GM19467 (cell line): Measurements from ENCODE around the gene COTL1.
"Not testable (repeated sequence)": the region's sequence is repeated elsewhere in the genome, so short reads cannot be mapped to it uniquely, and the experiment has no call there.

Experiments
- ATAC-seq: cut with Tn5 transposase; IDR thresholded peaks from one replicate; pipeline ENCODE4 v1.9.1; 2021; ENCODE audit warnings: mild to moderate bottlenecking, moderate library complexity; ENCODE audit not compliant: unreplicated experiment

COTL1 gene

DNA sequence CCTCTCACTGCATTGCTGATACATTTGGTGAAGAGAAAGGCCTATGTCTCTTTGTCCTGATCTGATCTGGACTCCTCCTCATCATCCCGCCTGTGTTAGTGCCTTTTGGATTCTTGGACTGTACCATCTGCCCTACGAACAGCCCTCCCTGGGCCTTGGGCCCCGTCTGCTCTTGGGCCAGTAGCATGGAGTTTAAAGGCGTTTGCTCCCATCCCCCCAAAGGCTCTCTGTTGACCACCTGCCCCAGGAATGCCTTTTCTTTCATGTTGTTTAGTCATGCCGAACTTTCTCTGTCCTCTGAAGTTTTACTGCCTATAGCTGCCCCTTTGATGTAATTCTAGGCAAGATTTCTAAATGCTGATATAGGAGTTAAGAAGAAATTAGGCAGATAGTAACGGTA, 82.5 kb downstream of the COTL1 start:
- no peak for ATAC-seq

DNA sequence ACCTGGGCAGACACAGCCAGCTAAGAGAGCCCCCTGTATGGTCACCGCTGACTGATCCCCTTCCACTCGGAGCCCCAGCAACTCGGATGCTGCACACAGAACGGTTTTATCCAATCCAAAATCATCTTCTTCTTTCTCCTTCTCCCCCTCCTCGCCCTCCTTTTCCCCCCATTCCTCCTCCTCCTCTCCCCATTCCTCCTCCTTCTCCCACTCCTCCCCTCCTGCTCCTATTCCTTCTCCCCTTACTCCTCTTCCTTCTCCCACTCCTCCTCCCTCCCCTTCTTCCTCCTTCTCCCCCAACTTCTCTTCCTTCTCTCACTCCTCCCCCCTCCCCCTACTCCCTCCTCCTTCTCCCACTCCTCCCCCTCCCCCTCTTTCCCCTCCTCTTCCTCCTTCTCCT, 83.1 kb downstream of the COTL1 start:
- no peak for ATAC-seq

DNA sequence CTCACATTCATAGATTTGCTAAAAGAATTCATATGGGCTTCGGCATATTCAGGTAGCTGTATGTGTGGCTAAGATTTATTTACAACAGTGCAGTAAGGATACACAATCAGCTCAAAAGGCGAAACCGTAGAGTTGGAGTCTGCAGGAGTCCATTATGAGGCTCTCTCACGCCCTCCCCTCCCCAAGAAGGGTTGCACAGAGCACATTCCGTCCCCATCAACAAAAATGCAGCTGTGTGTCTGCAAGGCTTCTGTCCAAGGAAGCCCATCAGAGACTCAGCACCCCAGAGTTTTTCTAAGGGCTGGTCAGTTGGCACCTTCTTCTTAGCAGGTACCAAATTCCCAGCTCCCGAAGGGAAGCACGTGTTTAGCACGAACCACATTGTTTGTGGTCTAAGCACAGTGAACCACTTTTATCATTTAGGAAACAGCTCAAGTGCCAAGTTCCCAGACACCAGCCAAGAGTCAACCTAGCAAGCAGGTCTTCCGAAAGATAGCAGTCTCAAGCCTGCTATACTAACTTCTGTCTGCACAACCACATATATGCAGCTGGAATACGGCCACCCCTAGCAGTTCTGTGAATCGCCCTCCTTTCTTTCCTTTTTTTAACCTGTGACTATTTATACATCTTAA, 84.9 kb downstream of the COTL1 start:
- no peak for ATAC-seq

DNA sequence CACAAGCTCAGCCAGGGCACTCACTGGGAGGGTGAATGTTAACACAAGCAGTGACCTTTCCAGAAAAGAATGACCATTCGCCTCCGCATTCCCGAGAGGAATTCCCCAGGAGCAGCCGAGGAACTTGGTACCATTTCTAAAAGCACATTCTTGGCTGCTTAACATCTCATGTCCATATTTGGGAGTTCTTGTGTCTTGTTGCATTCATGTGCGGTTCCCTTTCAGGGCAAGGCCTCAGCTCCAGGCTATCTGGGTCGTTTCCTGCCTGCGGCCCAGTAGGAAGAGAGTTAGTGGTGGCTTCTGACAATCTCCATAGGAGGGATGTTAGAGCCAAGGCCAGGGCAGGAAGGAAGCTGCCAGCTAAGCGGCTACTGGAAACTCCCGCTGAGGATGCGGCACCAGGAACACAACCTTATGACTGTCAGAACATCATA, 85.6 kb downstream of the COTL1 start:
- no peak for ATAC-seq

DNA sequence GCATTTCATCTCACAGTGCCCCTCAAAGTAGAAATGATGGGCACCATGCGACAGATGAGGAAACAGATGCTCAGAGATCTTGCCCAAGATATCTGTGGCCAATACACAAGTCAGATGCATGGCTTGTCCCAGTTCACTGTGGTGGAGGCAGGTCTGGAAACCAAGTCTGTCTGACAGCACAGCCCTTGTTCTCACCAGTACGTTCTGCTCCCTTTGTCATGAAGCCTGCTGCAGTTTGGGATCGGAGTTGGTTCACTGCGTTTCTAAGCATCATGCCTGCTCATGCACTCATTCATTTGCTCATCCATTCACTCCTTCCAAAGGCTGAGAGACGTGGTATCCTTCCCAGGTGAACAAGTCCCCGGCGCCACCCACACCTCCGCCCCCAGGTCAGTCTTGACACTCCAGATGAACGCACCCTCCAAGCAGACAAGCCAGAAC, 86.2 kb downstream of the COTL1 start:
- no peak for ATAC-seq

DNA sequence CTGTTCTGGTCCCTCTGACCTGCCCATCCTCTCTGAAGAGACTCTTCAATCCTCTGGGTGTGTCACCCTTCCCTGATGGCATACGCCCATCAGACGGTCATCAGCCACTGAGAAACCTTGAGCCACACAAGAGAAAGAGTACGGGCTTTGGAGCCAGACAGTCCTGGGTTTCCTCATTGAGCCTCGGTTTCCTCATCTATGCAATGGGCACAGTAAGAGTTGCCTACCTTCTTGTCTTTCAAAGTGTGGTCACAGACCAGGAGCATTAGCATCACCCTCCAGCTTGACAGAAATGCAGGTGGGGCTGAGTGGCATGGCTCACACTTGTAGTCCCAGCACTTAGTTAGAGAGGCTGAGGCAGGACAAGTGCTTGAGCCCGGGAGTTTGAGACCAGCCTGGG, 87.3 kb downstream of the COTL1 start:
- no peak for ATAC-seq

DNA sequence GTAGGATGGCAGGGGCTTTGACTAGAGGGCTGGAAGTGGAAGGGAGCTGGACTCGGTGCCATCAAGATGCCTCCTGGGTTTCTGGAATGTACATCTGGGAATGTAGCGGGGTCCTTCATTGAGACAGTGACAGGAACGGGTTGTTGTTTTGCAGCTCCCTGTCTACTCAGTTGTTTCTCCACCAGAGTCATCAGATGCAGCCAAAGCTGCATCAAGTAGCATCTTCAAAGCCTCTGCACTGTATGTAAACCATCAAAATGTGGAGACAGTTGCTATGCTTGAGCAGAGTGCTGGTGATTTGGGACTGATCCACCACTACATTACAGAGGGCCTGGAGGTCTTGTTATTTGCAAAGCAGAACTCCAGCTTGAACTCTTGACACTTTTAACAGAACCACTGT, 88.3 kb downstream of the COTL1 start:
- ATAC-seq = no peak

DNA sequence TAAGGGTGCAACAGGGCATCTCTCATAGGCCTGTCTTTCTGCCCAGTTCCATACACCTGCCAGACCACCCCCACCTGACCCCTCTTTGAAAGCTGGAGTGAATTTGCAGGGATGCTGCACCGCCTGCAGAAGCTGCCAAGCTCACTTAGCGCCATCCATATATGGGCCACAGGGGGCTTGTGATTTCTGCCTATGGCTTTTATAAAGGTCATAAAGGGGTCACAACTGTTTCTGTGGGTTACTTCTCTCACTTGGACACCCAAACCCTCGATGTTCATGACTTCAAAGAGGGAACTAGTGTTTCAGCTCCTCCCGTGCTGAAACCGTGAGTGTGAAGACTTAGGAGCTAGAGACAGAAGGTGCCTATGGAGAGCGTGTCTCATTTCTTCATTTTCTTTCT, 89.6 kb downstream of the COTL1 start:
- ATAC-seq = no peak

DNA sequence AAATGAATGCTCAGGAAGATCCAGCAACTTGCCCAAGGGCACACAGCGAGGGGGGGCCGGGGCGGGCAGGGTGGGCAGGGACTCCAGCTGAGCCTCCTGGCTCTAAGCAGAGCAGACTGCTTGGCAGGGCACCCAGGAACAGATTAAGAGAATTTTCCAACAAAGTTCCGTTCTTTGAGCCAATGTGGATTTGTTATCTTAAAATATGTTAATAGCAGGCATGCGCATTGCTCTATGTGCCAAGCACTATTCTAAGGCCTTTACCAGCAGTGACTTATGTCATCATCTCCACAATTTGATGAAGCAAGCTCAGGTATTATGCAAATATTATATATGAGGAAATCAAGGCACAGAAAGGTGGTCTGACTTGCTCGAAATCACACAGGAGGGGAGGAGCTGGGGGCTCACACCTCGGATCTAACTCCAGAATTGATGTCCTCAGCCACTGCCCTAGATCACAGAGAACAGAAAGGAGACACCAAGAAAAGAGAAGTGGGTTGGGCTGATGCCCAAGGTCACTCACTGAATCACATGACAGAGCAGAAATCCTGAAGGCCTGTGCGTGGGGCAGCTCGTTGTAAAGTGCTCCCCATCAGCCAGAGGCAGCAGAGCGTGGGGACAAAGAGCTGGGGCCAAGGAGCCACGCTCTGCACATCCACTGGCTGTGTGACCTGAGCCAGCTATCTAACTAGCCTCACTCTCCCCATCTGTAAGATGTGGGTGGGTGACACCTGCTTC, 90.2 kb downstream of the COTL1 start:
- ATAC-seq = no peak

DNA sequence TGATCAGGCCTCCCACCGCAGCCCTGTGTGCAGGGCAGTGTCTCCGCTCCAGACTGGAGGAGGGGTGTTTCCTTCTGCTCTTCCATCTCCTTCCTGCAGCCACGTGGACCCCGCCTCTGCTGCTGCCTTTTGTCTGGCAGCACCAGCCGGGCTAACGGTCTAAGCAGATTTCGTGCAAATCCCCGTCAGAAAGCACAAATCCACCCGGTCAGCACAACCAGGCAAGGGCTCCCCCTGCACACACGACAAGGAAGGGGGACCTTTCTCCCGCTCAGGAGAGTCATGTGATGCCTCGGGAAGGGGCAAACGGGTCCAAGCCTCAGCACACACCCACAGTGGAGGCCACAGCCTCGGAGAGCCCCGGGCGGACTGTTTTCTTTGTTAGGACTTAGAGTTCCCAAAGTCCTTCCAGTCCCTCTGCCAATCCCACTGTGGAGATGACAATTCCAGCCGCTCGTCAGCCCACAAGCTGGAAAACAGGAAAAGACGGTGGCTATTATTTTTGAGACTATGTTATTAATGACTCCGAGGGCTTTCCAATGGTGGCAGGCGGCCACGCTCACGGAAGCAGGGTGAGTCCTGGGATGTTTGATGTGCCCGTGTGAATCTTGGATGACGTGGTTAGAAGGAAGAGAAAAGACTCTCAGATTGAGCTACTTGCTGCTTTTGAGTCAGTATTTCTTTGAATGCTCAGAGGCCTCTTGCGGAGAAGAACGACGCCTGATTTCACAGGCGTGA, 90.9 kb downstream of the COTL1 start:
- ATAC-seq = no peak

DNA sequence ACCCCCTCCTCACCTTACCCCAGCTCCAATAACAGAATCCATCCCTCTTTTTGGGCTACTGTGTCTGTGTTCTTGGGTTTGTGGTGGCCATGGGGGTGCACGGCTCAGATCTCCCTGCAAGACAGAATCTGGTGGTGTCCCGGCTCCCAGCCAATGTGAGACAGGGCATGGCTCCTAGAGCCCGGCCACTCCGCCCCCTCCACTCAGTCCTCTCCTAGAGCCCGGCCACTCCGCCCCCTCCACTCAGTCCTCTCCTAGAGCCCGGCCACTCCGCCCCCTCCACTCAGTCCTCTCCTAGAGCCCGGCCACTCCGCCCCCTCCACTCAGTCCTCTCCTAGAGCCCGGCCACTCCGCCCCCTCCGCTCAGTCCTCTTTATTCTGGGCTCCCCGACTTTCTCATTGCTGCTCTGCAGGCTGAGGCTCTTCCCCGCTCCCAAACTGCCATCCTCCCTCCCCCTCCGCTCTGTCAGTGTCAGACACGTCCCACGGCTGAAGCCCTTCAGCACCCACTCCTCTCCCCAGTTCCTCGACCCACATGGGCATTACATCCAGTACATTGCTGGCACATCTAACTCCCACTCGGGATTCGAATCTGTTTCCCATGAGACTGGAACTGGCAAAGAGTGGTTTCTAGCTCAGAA, 92.8 kb downstream of the COTL1 start:
- ATAC-seq = not testable (repeated sequence)

DNA sequence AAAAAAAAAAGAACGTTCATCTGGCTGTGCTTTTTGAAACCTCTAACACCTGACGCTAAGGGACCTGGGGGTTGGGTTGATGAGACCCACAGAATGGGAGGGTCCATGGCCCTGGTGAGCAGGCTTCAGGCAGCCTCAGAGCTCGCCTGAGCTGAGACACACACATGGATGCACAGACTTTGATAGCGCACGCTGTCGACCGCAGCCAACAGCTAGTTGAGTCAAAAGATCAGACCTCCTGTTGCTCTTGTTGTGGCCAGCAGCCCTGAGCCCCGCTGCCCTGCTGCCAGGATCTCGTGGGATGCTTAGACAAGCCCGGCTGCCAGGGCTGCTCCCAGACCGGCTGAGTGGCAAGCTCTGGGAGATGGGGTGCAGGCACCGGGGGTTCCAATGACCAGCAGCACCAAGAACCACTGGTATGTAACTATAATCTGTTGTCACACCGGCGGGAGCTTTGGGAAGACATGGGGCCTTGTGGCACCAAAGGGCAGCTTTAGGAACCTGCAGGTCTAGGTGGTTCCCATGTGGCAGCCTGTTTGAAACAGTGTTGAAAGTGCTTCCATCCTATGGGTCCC, 93.4 kb downstream of the COTL1 start:
- ATAC-seq = no peak

DNA sequence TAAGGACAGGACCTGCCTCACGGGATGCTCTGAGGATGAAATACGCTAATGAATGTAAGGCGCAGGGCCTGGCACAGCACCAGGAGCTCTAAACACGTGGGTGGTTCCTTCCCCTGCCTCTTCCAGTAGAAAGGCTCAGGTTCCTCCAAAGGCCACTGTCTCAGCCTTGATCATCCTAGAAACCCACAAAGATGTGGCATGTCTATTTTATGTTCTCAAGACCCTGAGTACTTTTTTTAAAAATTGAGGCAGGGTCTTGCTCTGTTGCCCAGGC, 96.4 kb downstream of the COTL1 start:
- no peak for ATAC-seq

DNA sequence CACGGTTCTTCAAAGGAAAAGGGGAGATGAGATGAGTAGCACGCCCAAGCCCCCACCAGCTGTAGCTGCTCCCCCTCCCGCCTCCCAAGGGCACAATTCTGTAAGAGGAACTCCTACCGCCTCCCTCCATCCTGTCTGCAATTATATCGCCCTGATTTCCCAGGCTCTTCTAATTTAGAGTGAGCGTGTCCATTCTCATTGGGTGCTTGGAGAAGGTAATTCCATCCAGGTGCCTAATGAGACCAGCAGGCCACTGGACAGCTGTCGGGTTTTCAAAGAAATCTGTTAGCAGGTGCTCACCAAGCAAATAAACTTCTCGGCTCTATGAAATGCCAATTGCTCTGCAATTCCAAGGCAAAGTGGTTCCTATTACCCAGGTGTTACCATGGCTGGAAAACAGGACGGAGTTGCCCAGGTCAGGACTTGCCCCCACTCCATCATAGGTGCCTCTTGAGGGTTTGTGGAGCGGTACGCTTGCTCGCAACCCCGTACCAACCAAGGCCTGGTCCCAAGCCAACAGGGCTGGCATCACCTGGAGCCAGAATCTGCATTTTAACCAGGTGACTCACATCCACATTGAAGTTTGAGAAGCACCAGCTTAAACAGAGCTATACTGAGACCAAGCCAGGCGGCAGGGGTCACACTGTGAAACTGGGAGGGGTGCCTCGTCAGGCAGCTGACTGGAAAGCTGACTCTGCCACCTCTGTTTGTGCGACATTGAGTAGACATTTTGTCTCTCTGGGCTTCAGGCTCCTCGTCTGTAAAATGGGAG, 97.0 kb downstream of the COTL1 start:
- no peak for ATAC-seq

DNA sequence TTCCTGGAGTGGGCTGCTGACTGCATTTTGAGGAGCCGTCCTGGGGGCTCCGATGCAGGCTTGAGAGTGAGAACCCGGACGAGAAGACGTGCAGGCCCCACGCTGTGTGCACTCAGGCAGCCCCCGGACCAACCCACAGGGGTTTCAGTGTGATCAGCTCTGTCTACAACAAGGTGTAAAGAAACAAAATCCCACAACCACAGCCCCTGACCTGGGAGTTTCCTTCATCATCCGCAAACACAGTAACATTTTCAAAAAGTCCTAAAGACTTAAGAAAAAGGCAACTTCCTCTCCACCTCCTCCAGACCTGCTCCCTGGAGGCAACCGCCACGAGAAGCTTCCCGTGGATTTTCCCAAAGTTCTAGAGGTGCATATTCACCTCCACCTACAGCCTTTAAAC, 98.0 kb downstream of the COTL1 start:
- no peak for ATAC-seq

DNA sequence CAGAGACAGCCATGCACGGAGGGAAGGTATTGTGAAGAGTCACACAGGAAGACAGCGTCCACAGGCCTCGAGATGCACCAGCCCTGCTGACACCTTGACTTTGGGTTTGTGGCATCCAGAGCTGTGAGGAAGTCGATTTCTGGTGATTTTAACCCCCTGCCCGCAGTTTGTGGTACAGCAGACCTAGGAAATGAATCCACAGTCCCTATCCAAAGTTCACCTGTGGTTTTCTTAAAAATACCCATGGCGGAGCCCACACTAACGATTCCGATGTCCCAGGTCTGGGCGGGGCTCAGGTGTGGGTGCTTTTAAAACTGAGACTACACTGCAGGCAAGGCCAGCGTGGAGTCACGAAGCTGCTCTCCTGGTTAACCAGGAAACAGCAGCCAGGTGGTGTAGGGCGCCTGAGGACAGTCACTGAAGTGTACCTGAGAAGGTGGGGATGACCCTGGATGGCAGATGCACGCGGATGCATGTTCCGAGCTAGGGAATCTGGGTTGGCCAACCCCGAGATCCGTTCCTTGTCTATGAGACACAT, 99.0 kb downstream of the COTL1 start:
- ATAC-seq = no peak

DNA sequence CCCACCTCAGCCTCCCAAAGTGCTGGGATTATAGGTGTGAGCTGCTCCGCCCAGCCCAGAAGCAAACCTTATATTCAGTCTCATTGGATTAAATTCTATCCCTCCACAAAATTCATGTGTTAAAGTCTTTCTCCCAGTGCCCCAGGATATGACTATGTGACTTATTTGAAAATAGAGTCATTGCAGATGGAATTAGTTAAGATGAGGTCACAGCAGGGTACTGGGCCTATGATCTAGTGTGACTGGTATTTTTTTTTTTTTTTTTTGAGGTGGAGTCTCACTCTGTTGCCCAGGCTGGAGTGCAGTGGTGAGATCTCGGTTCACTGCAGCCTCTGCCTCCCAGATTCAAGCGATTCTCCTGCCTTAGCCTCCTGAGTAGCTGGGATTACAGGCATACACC, 99.7 kb downstream of the COTL1 start:
- not testable (repeated sequence) for ATAC-seq

DNA sequence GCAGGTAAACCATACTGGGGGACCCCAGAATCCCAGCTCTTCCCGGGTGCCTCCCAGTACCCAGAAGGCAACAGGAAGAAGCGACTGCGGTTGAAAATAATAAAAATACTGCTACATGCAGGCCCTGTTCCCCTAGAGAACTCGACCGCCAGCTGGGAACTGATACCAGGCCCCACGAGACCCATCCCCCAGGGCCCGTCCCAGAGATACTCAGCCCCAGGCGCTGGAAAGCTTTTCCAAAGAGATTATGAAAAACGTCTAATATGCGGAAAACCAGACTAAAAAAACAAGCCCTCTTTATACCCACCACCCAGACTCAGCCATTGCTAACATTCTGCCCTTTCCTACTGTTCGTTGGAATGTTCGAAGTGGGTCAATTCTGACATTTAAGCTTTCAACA, 100.5 kb downstream of the COTL1 start:
- ATAC-seq = no peak
